Measurements from ENCODE around the gene HBEGF. TPM values are rescaled to one million over a fixed set of nuclear protein-coding genes. Genes with fewer than 3 reads are reported as not detected.

Gene HBEGF
- total RNA-seq, 1 donor = 2.5 TPM

GRCh38 chr5:140360681-140361479, 14.5 kb upstream of the HBEGF start:
- TF ChIP-seq CTCF (IDR thresholded peaks at IDR 0.05; ENCODE audit: extremely low read depth, low read depth, low read length) = no peak
- no peak overlapping the region for H2AFZ ChIP-seq (ENCODE audit: low read length)

GRCh38 chr5:140360101-140360500, 13.7 kb upstream of the HBEGF start, which contains the start of gene SLC4A9:
Gene SLC4A9, plus strand, starts transcription at chr5:140360194. Its CDS starts 43 bp downstream, at chr5:140360237.
- Histone ChIP-seq H4K20me1 (ENCODE audit: insufficient read depth, low read length) (no peaks in the 10 kb centered on the region), H3K36me3 (ENCODE audit: insufficient read depth, low read length) (no peaks in the 10 kb centered on the region), H3K9me3 (ENCODE audit: low read depth, low read length) (no peaks in the 10 kb centered on the region), H3K4me2 (ENCODE audit: insufficient read depth, low read length) (no peak within 1 kb of the TSS), H3K27me3 (ENCODE audit: insufficient read depth, low read length) (no peaks in the 10 kb centered on the region), H3K4me3 (ENCODE audit: insufficient read depth, low read length) (no peak within 1 kb of the TSS), H3K4me1 (ENCODE audit: insufficient read depth, low read length) (peaks cover 8% of the 10 kb centered on the region), H2AFZ (ENCODE audit: low read length) (no peak within 1 kb of the TSS), H3K79me2 (ENCODE audit: insufficient read depth, low read length) (no peaks in the 10 kb centered on the region), H3K27ac (ENCODE audit: low read depth, low read length) (no peak within 1 kb of the TSS)
- TF ChIP-seq CTCF (IDR thresholded peaks at IDR 0.05; ENCODE audit: extremely low read depth, low read depth, low read length) = no peak
- DNase-seq (ENCODE audit: insufficient read length, low spot score, missing footprints) = no peak

More at GRCh38 chr5:140360681-140361479, 14.5 kb upstream of the HBEGF start:
- Histone ChIP-seq H3K4me3 (ENCODE audit: insufficient read depth, low read length) (no peak overlapping the region), H3K9me3 (ENCODE audit: low read depth, low read length) (no peaks in the 10 kb centered on the region), H3K27ac (ENCODE audit: low read depth, low read length) (no peak overlapping the region), H3K79me2 (ENCODE audit: insufficient read depth, low read length) (no peaks in the 10 kb centered on the region), H4K20me1 (ENCODE audit: insufficient read depth, low read length) (no peaks in the 10 kb centered on the region), H3K27me3 (ENCODE audit: insufficient read depth, low read length) (peaks cover 2% of the 10 kb centered on the region), H3K4me1 (ENCODE audit: insufficient read depth, low read length) (peaks cover 8% of the 10 kb centered on the region), H3K4me2 (ENCODE audit: insufficient read depth, low read length) (no peak overlapping the region), H3K36me3 (ENCODE audit: insufficient read depth, low read length) (no peaks in the 10 kb centered on the region)
- no peak for DNase-seq (ENCODE audit: insufficient read length, low spot score, missing footprints)

- Histone ChIP-seq H3K36me3 (ENCODE audit: insufficient read depth, low read length) (no peaks in the 10 kb centered on the region), H4K20me1 (ENCODE audit: insufficient read depth, low read length) (no peaks in the 10 kb centered on the region), H3K27ac (ENCODE audit: low read depth, low read length) (no peak overlapping the region), H3K4me3 (ENCODE audit: insufficient read depth, low read length) (no peak overlapping the region), H3K27me3 (ENCODE audit: insufficient read depth, low read length) (no peaks in the 10 kb centered on the region), H3K4me1 (ENCODE audit: insufficient read depth, low read length) (peaks cover 8% of the 10 kb centered on the region), H3K4me2 (ENCODE audit: insufficient read depth, low read length) (no peak overlapping the region), H3K79me2 (ENCODE audit: insufficient read depth, low read length) (no peaks in the 10 kb centered on the region), H3K9me3 (ENCODE audit: low read depth, low read length) (no peaks in the 10 kb centered on the region), H2AFZ (ENCODE audit: low read length) (no peak overlapping the region)
- peak; percentile 74 for TF ChIP-seq CTCF (IDR thresholded peaks at IDR 0.05; ENCODE audit: extremely low read depth, low read depth, low read length)
- DNase-seq (ENCODE audit: insufficient read length, low spot score, missing footprints) = peak; percentile 94
Observed at GRCh38 chr5:140358738-140359310, 12.4 kb upstream of the HBEGF start.

- Histone ChIP-seq H3K9me3 (ENCODE audit: low read depth, low read length) (no peaks in the 10 kb centered on the region), H3K4me1 (ENCODE audit: insufficient read depth, low read length) (peaks cover 8% of the 10 kb centered on the region), H3K27ac (ENCODE audit: low read depth, low read length) (no peak overlapping the region), H3K4me2 (ENCODE audit: insufficient read depth, low read length) (peak overlapping the region; percentile 85), H2AFZ (ENCODE audit: low read length) (peak overlapping the region; percentile 86), H4K20me1 (ENCODE audit: insufficient read depth, low read length) (no peaks in the 10 kb centered on the region), H3K4me3 (ENCODE audit: insufficient read depth, low read length) (peak overlapping the region; percentile 61), H3K79me2 (ENCODE audit: insufficient read depth, low read length) (no peaks in the 10 kb centered on the region), H3K27me3 (ENCODE audit: insufficient read depth, low read length) (no peaks in the 10 kb centered on the region), H3K36me3 (ENCODE audit: insufficient read depth, low read length) (no peaks in the 10 kb centered on the region)
- TF ChIP-seq CTCF (IDR thresholded peaks at IDR 0.05; ENCODE audit: extremely low read depth, low read depth, low read length) = peak; percentile 92
- DNase-seq (ENCODE audit: insufficient read length, low spot score, missing footprints) = peak; percentile 97
Observed at GRCh38 chr5:140357726-140358093, 11.3 kb upstream of the HBEGF start.

All from osteoblast (primary cell).